ENCODE results near the gene HS6ST2.

Gene HS6ST2

DNA sequence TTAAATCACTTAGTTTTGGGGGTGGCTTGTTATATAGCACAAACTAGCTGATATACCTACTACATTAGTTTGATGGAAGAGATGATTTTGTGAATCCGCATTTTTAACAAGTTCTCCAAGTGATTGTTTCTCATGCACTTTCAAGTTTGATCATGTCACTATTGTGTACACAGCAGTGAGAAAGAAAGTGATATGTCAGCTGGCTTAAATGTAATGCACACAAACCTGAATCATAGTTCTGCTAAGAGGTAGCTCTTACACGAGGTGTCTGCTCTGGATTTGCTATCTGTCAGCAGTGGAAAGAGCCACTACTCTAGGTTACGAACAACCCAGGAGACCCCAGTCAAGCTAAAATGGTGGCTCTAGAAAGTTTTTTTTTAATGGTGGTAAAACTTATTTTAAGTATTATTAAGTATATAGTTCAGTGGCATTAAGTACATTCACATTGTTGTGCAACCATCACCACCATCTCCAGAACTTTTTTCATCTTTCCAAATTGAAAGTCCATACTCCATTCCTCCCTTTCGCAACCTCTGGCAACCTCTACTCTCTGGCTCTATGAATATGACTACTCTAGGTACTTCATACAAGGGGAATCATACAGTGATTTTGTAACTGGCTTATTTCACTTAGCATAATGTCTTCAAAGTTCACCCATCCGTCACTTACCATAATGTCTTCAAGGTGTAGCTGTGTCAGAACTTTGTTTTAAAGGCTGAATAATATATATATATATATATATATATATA, 147.3 kb downstream of the HS6ST2 start:
- in situ Hi-C loops (cut with MboI; ENCODE audit: low pct_unique_long_range_greater_than_20kb, low sequenced_read_pairs, unreplicated experiment): no loop called here
- TF ChIP-seq CTCF (IDR thresholded peaks at IDR 0.05; ENCODE audit: extremely low read depth, insufficient read depth, missing control alignments): no peak
- DNase-seq (ENCODE audit: low spot score): no peak

DNA sequence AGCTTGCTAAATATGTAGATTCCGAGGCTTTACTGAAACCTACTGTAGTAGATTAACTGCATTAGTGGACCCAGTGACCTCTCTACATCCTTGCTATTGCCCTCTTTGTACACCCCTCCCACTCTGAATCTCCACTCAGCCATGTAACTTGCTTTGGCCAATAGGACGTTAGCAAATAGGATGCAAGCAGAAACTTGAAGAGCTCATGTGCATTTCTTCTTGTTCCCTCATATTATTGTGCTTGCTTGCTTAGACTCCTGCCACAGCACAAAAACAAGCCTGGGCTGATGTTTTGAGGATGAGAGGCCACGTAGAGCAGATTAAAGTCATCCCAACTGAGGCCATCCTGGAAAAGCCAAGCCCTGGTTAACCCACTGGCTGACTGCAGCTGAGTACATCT, 147.9 kb downstream of the HS6ST2 start:
- TF ChIP-seq CTCF (IDR thresholded peaks at IDR 0.05; ENCODE audit: extremely low read depth, insufficient read depth, missing control alignments): no peak
- no peak for DNase-seq (ENCODE audit: low spot score)
- in situ Hi-C loops (cut with MboI; ENCODE audit: low pct_unique_long_range_greater_than_20kb, low sequenced_read_pairs, unreplicated experiment): no loop called here

DNA sequence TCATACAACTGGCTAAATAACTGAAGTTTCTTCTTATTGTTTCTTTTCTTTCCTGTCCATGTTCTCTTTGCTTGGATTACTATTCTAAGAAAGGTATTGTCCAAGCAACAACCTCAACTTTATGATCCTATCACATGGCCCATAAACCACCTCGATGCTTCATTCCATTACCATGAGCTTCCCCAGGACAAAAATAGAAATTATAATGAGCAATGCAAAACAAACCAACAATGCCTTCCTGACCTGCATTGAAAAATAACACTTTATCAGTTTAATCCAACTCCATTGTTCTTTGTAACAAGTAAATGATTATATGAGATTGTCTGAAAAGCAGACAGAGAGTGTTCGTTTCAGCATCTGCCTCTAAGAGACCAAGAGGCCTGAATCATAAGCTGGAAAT, 148.8 kb downstream of the HS6ST2 start:
- no peak for DNase-seq (ENCODE audit: low spot score)
- in situ Hi-C loops (cut with MboI; ENCODE audit: low pct_unique_long_range_greater_than_20kb, low sequenced_read_pairs, unreplicated experiment): no loop called here

GRCh38 chrX:132807411-132808030, 150.9 kb downstream of the HS6ST2 start:
- in situ Hi-C loops (cut with MboI; ENCODE audit: low pct_unique_long_range_greater_than_20kb, low sequenced_read_pairs, unreplicated experiment): no loop called here
- TF ChIP-seq CTCF (IDR thresholded peaks at IDR 0.05; ENCODE audit: extremely low read depth, insufficient read depth, missing control alignments): no peak
- no peak for DNase-seq (ENCODE audit: low spot score)

More for the DNA sequence above, 148.8 kb downstream of the HS6ST2 start:
- TF ChIP-seq CTCF (IDR thresholded peaks at IDR 0.05; ENCODE audit: extremely low read depth, insufficient read depth, missing control alignments): no peak

DNA sequence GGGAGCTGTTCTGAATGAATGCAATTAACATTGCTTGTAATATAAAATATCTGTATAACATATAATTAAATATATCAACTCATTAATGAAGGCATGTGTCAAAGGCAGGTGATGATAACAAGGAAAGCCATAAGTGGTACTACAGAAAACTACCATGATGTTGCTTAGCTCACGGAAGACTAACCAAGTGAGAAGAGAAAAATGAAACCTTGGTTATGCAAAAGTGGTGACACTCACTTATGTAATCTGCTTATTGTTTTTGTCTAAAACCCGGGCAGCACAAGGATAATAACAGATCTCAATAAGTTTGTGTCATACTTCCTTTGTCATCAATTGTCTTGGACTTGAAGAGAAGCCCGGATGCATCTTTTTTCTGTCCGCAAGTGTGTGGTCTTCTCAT, 156.4 kb downstream of the HS6ST2 start:
- in situ Hi-C loops (cut with MboI; ENCODE audit: low pct_unique_long_range_greater_than_20kb, low sequenced_read_pairs, unreplicated experiment): no loop called here
- TF ChIP-seq CTCF (IDR thresholded peaks at IDR 0.05; ENCODE audit: extremely low read depth, insufficient read depth, missing control alignments): no peak
- DNase-seq (ENCODE audit: low spot score): no peak

DNA sequence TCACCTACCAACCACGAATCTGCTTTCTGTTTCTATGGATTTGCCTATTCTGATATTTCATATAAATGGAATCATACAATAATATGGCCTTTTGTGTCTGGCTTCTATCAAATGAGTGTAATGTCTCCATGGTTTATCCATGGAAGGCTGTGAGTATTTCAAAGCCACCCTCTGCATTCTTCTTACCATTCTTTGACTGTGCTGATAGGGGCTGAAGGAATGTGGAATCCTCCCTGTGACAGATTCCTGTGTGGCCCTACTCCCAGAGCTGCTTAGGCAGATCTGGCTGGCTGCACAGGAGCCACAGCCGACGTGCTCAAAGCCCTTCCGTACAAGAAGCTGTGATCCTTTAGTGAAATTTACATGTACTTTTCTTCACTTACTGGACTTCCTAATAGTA, 163.2 kb downstream of the HS6ST2 start:
- no peak for TF ChIP-seq CTCF (IDR thresholded peaks at IDR 0.05; ENCODE audit: extremely low read depth, insufficient read depth, missing control alignments)
- in situ Hi-C loops (cut with MboI; ENCODE audit: low pct_unique_long_range_greater_than_20kb, low sequenced_read_pairs, unreplicated experiment): no loop called here
- DNase-seq (ENCODE audit: low spot score): no peak

Data from GM13977 (cell line).